A204.1 (cell line): ENCODE results near the gene ARHGEF5.
"Not testable (repeated sequence)": the region's sequence is repeated elsewhere in the genome, so short reads cannot be mapped to it uniquely, and the experiment has no call there.

Experiments
- FAIRE-seq: peaks from 2 replicates; lab custom pipeline; 2012; peaks lifted over from hg19 to GRCh38; lab: Jason Lieb, UNC

The ARHGEF5 gene

GRCh38 chr7:144384555-144385245, 29.5 kb downstream of the ARHGEF5 start:
- FAIRE-seq = no peak

GRCh38 chr7:144386741-144387140, 31.5 kb downstream of the ARHGEF5 start:
- FAIRE-seq = no peak

GRCh38 chr7:144388950-144389349, 33.7 kb downstream of the ARHGEF5 start:
- FAIRE-seq = no peak

- no peak for FAIRE-seq
Measured at GRCh38 chr7:144390481-144390880, 35.3 kb downstream of the ARHGEF5 start.

GRCh38 chr7:144391014-144391413, 35.8 kb downstream of the ARHGEF5 start:
- FAIRE-seq = no peak

GRCh38 chr7:144391823-144392255, 36.6 kb downstream of the ARHGEF5 start:
- FAIRE-seq = peak; percentile 68

GRCh38 chr7:144397086-144397485, 41.9 kb downstream of the ARHGEF5 start:
- FAIRE-seq = no peak

- FAIRE-seq = no peak
Measured at GRCh38 chr7:144398291-144398690, 43.1 kb downstream of the ARHGEF5 start.

GRCh38 chr7:144398911-144399310, 43.7 kb downstream of the ARHGEF5 start:
- FAIRE-seq = no peak

- no peak for FAIRE-seq
Measured at GRCh38 chr7:144399946-144400345, 44.7 kb downstream of the ARHGEF5 start.

- no peak for FAIRE-seq
Measured at GRCh38 chr7:144401490-144401889, 46.3 kb downstream of the ARHGEF5 start.

GRCh38 chr7:144403102-144403501, 47.9 kb downstream of the ARHGEF5 start:
- FAIRE-seq = no peak

- FAIRE-seq = no peak
Measured at GRCh38 chr7:144403649-144404061, 48.5 kb downstream of the ARHGEF5 start, which contains the start of gene NOBOX. Gene NOBOX (minus strand): TSS chr7:144403693.

- no peak for FAIRE-seq
Measured at GRCh38 chr7:144404946-144405345, 49.7 kb downstream of the ARHGEF5 start.

- FAIRE-seq = no peak
Measured at GRCh38 chr7:144407266-144407931, 52.2 kb downstream of the ARHGEF5 start.

- no peak for FAIRE-seq
Measured at GRCh38 chr7:144408121-144408520, 52.9 kb downstream of the ARHGEF5 start.

- no peak for FAIRE-seq
Measured at GRCh38 chr7:144410441-144410840, 55.2 kb downstream of the ARHGEF5 start.

- no peak for FAIRE-seq
Measured at GRCh38 chr7:144414815-144415214, 59.6 kb downstream of the ARHGEF5 start.

GRCh38 chr7:144415858-144416257, 60.7 kb downstream of the ARHGEF5 start:
- FAIRE-seq = no peak

- FAIRE-seq = no peak
Measured at GRCh38 chr7:144416341-144416740, 61.1 kb downstream of the ARHGEF5 start.

GRCh38 chr7:144418931-144419330, 63.7 kb downstream of the ARHGEF5 start:
- FAIRE-seq = not testable (repeated sequence)

GRCh38 chr7:144427539-144427938, 72.3 kb downstream of the ARHGEF5 start:
- not testable (repeated sequence) for FAIRE-seq

GRCh38 chr7:144428431-144428830, 73.2 kb downstream of the ARHGEF5 start:
- no peak for FAIRE-seq
